ENCODE results near the gene ADK. TPM values are rescaled to one million over a fixed set of nuclear protein-coding genes. Genes with fewer than 3 reads are reported as not detected.

The ADK gene
- polyA plus RNA-seq (2013, experiment 1 of 2) = 30.0 TPM
- polyA plus RNA-seq (2013, experiment 2 of 2) = 33.9 TPM

DNA sequence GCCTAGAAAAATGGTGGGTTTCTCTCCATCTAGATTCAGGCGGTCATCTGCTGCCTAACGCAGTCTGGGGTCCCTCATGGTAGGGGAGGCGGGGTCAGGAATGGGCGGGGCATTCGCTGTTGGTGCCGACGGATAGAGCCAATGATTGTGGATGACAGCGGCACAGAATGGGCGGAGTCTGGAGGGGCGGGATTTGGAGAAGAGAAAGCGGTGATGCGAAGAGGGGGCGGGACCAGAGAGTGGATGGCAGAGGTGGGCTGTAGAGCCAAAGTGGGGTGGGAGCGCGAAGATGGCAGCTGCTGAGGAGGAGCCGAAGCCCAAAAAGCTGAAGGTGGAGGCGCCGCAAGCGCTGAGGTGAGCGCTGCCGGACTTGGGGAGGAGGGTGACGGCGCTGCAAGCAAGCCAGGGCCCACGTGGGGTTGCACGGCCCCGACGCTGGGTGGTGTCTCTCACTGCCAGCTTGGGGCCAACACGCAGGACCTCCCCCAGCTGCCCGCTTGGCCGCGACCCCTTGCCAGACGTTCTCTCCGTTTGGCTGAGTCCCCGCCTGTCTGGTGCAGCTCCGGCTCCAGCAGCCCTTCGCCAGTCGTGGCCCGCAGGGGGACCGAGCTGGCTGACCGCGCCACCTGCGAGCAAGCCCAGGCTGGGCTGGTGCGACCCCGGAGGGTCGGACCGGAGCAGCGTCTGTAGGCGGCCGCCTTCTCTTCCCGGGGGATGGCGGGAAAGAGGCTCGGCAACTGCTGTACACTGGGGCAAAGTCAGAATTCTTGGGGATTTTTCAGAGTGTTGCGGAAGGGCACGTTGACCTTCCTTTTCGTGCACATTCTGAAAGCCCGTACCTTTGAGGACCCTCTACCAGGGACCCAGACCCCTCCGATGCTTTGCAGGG lies at the start of gene ADK:
ADK (plus strand) TSS at position 232 of the 889 bp plus-strand sequence; CDS start at position 290, 58 bp downstream.
- Histone ChIP-seq H3K9me3 (ENCODE audit: insufficient read depth, low read depth, low read length) (no peaks in the 10 kb centered on the region), H3K4me3 (ENCODE audit: low read length) (peak within 1 kb of the TSS; percentile 85), H3K9ac (ENCODE audit: low read depth, low read length) (peak within 1 kb of the TSS; percentile 91), H3K27me3 (ENCODE audit: insufficient read depth, low read length) (no peaks in the 10 kb centered on the region), H3K36me3 (ENCODE audit: insufficient read depth, low read length) (peaks cover 2% of the 10 kb centered on the region; the same call in 1 of the 2 replicates), H3K27ac (ENCODE audit: low read depth, low read length) (peak within 1 kb of the TSS; percentile 90), H3K4me1 (ENCODE audit: insufficient read depth, low read length) (peaks cover 19% of the 10 kb centered on the region)
- WGBS = under 1% methylated on average over 57 of the region's 57 CpGs

DNA sequence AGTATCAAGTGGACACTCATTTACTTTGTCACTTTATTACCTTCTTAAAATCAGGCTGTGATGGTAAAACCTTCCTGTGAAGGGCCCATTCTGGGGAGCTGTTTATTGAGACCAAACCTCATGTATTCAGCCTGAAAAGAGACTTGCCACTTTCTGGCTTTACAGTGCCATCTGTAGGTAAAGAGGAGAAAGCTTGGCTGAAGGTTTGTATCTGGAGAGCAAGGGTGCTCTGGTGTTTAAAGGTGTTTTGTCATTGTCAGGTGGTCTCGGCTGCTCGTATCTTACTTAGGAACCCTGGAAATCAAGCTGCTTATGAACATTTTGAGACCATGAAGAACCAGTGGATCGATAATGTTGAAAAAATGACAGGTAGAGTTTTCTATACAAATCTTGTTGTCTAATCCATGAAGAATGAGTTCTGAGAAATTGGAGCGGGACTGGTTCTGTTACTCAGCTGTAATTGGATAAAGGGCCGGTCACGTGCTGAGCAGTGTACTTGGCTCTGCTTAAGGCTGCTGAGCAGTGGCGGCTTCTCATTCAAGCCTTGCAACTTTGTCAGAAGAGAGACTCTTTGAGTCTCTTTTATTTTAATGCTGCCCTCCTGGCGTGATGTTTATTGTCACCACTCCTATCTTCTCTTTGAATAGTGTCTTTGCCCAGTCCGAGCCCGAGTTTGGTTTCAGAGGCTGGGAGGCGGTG lies 47.3 kb upstream of the ADK start:
- H3K4me3 ChIP-seq (ENCODE audit: low read length) = no peak overlapping the region
- no peaks in the 10 kb centered on the region for H3K4me1 ChIP-seq (ENCODE audit: insufficient read depth, low read length)
- no peaks in the 10 kb centered on the region for H3K9me3 ChIP-seq (ENCODE audit: insufficient read depth, low read depth, low read length)
- H3K27ac ChIP-seq (ENCODE audit: low read depth, low read length) = no peak overlapping the region
- H3K9ac ChIP-seq (ENCODE audit: low read depth, low read length) = no peak overlapping the region
- peaks cover 96% of the 10 kb centered on the region for H3K36me3 ChIP-seq (ENCODE audit: insufficient read depth, low read length)
- no peaks in the 10 kb centered on the region for H3K27me3 ChIP-seq (ENCODE audit: insufficient read depth, low read length)
- 91% methylated on average over 11 of the region's 11 CpGs for WGBS

DNA sequence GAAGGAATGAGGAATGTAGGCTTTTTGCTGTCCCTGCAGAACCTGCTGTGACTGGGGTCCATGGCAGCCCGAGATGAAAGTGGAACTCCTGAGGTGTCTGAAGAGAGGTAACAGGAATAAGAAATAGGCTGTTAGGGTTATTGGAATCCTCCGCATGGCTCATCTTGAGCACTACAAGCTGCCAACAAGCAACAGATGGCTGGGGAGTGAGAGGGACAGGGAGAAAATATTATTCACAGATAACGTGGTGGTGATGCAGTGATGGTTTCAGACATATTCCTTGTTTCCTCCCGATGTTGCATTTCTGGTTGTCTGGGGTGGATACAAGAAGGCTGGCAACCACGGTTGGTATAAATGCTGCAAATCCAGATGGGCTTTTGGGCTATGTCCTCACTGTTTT lies 46.5 kb upstream of the ADK start:
- 97% methylated on average over 5 of the region's 5 CpGs for WGBS
- H3K4me3 ChIP-seq (ENCODE audit: low read length) = no peak overlapping the region
- no peaks in the 10 kb centered on the region for H3K4me1 ChIP-seq (ENCODE audit: insufficient read depth, low read length)
- H3K36me3 ChIP-seq (ENCODE audit: insufficient read depth, low read length) = peaks cover 96% of the 10 kb centered on the region
- no peaks in the 10 kb centered on the region for H3K9me3 ChIP-seq (ENCODE audit: insufficient read depth, low read depth, low read length)
- H3K27ac ChIP-seq (ENCODE audit: low read depth, low read length) = no peak overlapping the region
- no peaks in the 10 kb centered on the region for H3K27me3 ChIP-seq (ENCODE audit: insufficient read depth, low read length)
- no peak overlapping the region for H3K9ac ChIP-seq (ENCODE audit: low read depth, low read length)

DNA sequence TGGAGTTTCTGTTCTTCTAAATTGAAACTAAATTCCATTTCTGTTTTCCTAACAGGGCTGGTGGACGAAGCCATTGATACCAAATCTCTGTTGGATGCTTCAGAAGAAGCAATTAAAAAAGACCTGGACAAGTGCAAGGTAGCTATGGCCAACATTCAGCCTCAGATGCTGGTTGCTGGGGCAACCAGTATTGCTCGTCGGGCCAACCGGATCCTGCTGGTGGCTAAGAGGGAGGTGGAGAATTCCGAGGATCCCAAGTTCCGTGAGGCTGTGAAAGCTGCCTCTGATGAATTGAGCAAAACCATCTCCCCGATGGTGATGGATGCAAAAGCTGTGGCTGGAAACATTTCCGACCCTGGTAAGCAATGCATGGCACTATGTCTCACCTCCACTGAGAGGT lies 46.0 kb upstream of the ADK start:
- H3K4me1 ChIP-seq (ENCODE audit: insufficient read depth, low read length) = no peaks in the 10 kb centered on the region
- peaks cover 96% of the 10 kb centered on the region for H3K36me3 ChIP-seq (ENCODE audit: insufficient read depth, low read length)
- H3K27ac ChIP-seq (ENCODE audit: low read depth, low read length) = no peak overlapping the region
- H3K27me3 ChIP-seq (ENCODE audit: insufficient read depth, low read length) = no peaks in the 10 kb centered on the region
- no peaks in the 10 kb centered on the region for H3K9me3 ChIP-seq (ENCODE audit: insufficient read depth, low read depth, low read length)
- 91% methylated on average over 8 of the region's 8 CpGs for WGBS
- no peak overlapping the region for H3K4me3 ChIP-seq (ENCODE audit: low read length)
- no peak overlapping the region for H3K9ac ChIP-seq (ENCODE audit: low read depth, low read length)

DNA sequence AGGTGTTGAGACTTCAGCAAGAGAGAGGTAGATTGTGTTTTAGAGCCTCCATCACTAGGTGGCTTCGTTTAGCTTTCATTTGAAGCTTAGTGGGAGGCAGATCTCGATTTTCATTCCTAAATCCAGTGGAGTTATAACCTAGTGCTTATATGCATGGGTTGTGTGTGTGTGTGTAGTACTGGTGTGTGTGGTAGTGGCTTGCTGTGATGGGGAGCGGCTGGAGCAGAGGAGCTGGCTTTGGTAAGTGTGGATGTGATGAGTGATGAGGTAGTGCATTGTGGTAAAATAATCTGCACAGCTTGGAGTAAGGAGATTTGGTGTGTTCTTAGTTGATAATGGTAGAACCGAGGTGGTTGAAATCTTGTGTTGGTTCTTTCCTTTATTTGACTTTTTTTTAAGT lies 43.6 kb upstream of the ADK start:
- Histone ChIP-seq H3K9me3 (ENCODE audit: insufficient read depth, low read depth, low read length) (no peaks in the 10 kb centered on the region), H3K4me1 (ENCODE audit: insufficient read depth, low read length) (no peaks in the 10 kb centered on the region), H3K27me3 (ENCODE audit: insufficient read depth, low read length) (no peaks in the 10 kb centered on the region), H3K36me3 (ENCODE audit: insufficient read depth, low read length) (peaks cover 97% of the 10 kb centered on the region), H3K27ac (ENCODE audit: low read depth, low read length) (no peak overlapping the region), H3K4me3 (ENCODE audit: low read length) (no peak overlapping the region), H3K9ac (ENCODE audit: low read depth, low read length) (no peak overlapping the region)
- 96% methylated on average over 4 of the region's 4 CpGs for WGBS

DNA sequence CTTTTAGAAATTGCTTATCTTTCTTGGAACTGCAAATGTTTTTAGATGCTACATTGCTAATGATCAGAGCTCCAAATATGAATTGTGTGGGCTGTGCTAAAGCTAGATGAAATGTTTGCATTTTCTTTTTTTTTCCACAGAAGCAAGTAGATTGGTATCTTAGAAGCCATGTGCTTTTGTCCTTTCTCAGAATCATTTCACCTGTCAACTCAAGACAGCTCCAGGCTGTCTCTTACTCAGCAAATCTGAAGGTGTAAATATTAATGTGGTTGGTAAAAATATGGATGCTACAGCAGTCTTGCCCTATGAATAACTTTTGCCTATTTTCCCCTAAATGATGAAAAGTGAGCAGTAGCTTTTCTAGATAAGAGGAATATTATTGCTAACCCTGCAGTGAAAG lies 41.6 kb upstream of the ADK start:
- H3K4me1 ChIP-seq (ENCODE audit: insufficient read depth, low read length) = no peaks in the 10 kb centered on the region
- H3K27ac ChIP-seq (ENCODE audit: low read depth, low read length) = no peak overlapping the region
- peaks cover 97% of the 10 kb centered on the region for H3K36me3 ChIP-seq (ENCODE audit: insufficient read depth, low read length)
- no peak overlapping the region for H3K4me3 ChIP-seq (ENCODE audit: low read length)
- H3K27me3 ChIP-seq (ENCODE audit: insufficient read depth, low read length) = no peaks in the 10 kb centered on the region
- H3K9ac ChIP-seq (ENCODE audit: low read depth, low read length) = no peak overlapping the region
- no peaks in the 10 kb centered on the region for H3K9me3 ChIP-seq (ENCODE audit: insufficient read depth, low read depth, low read length)

DNA sequence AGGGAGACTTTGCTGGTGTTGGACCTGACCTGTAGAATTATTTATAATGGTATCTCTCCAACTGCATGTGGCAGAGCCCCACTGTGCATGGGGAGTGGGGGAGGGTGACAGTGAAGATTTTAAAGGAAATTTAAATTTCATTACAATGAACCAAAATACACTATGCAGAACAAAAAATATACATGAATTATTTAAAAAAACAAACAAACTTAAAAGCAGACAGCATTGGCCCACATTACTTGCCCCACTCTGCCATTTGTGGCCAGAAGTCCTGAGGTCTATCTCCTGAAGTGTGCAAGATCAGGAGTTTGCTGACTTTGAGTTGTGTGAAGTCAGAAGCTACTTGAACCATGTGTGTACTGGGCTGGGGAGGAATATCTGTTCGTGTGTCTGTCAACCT lies 40.9 kb upstream of the ADK start:
- Histone ChIP-seq H3K4me3 (ENCODE audit: low read length) (no peak overlapping the region), H3K9ac (ENCODE audit: low read depth, low read length) (no peak overlapping the region), H3K4me1 (ENCODE audit: insufficient read depth, low read length) (no peaks in the 10 kb centered on the region), H3K27me3 (ENCODE audit: insufficient read depth, low read length) (no peaks in the 10 kb centered on the region), H3K27ac (ENCODE audit: low read depth, low read length) (no peak overlapping the region), H3K9me3 (ENCODE audit: insufficient read depth, low read depth, low read length) (no peaks in the 10 kb centered on the region), H3K36me3 (ENCODE audit: insufficient read depth, low read length) (peaks cover 97% of the 10 kb centered on the region)
- 92% methylated on average over 1 of the region's 1 CpG for WGBS

DNA sequence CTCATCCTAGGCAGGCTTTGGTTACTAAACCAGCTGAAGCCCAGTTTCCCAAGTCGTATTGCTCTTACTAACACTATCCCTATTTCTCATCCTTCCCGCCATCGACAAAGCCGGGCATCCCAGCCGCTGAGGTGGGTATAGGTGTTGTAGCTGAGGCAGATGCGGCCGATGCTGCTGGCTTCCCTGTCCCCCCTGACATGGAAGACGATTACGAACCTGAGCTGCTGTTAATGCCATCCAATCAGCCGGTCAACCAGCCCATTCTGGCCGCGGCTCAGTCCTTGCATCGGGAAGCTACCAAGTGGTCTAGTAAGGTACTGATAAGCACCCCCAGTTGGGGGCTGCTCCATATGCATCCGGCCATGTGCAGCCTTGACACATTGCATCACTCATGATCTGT lies 39.2 kb upstream of the ADK start:
- peaks cover 99% of the 10 kb centered on the region for H3K36me3 ChIP-seq (ENCODE audit: insufficient read depth, low read length)
- 96% methylated on average over 14 of the region's 14 CpGs for WGBS
- no peak overlapping the region for H3K9ac ChIP-seq (ENCODE audit: low read depth, low read length)
- H3K4me1 ChIP-seq (ENCODE audit: insufficient read depth, low read length) = no peaks in the 10 kb centered on the region
- no peak overlapping the region for H3K4me3 ChIP-seq (ENCODE audit: low read length)
- no peaks in the 10 kb centered on the region for H3K27me3 ChIP-seq (ENCODE audit: insufficient read depth, low read length)
- no peak overlapping the region for H3K27ac ChIP-seq (ENCODE audit: low read depth, low read length)
- H3K9me3 ChIP-seq (ENCODE audit: insufficient read depth, low read depth, low read length) = no peaks in the 10 kb centered on the region

DNA sequence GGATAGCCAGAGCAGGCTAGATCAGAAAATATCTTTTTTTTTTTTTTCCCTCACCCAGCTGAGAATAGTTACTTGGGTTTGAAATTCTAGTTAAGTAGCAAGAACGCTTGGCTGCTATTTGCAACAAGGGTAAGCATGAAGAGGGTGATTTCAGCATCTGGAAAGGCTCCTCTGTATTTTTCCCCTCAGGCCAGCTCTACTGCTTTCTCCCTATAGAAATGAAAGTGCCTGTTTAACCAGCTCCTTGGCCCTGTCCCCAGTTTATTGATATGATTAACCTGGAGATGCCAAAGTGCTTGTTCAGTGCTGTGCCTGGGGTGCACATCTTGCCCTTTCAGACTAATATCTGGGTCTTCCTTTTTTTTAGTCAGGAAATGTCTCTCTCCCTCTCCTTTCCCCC lies 37.5 kb upstream of the ADK start:
- Histone ChIP-seq H3K4me3 (ENCODE audit: low read length) (no peak overlapping the region), H3K4me1 (ENCODE audit: insufficient read depth, low read length) (no peaks in the 10 kb centered on the region), H3K27ac (ENCODE audit: low read depth, low read length) (no peak overlapping the region), H3K9ac (ENCODE audit: low read depth, low read length) (no peak overlapping the region), H3K9me3 (ENCODE audit: insufficient read depth, low read depth, low read length) (no peaks in the 10 kb centered on the region), H3K36me3 (ENCODE audit: insufficient read depth, low read length) (peaks cover 100% of the 10 kb centered on the region), H3K27me3 (ENCODE audit: insufficient read depth, low read length) (no peaks in the 10 kb centered on the region)
- WGBS = 95% methylated on average over 1 of the region's 1 CpG

DNA sequence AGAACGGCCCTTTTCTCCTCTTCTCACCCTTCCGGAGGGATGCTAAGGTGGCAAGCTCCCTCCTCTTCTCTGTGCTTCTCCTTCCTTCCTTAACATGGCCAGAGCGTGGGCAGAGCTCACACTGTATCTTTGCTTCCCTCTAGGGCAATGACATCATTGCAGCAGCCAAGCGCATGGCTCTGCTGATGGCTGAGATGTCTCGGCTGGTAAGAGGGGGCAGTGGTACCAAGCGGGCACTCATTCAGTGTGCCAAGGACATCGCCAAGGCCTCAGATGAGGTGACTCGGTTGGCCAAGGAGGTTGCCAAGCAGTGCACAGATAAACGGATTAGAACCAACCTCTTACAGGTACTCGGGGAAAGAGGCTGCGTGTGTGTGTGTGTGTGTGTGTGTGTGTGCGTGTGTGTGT lies 37.0 kb upstream of the ADK start:
- no peak overlapping the region for H3K27ac ChIP-seq (ENCODE audit: low read depth, low read length)
- H3K36me3 ChIP-seq (ENCODE audit: insufficient read depth, low read length) = peaks cover 100% of the 10 kb centered on the region
- no peak overlapping the region for H3K4me3 ChIP-seq (ENCODE audit: low read length)
- H3K9me3 ChIP-seq (ENCODE audit: insufficient read depth, low read depth, low read length) = no peaks in the 10 kb centered on the region
- WGBS = 89% methylated on average over 12 of the region's 12 CpGs
- H3K27me3 ChIP-seq (ENCODE audit: insufficient read depth, low read length) = no peaks in the 10 kb centered on the region
- H3K4me1 ChIP-seq (ENCODE audit: insufficient read depth, low read length) = no peaks in the 10 kb centered on the region
- no peak overlapping the region for H3K9ac ChIP-seq (ENCODE audit: low read depth, low read length)

DNA sequence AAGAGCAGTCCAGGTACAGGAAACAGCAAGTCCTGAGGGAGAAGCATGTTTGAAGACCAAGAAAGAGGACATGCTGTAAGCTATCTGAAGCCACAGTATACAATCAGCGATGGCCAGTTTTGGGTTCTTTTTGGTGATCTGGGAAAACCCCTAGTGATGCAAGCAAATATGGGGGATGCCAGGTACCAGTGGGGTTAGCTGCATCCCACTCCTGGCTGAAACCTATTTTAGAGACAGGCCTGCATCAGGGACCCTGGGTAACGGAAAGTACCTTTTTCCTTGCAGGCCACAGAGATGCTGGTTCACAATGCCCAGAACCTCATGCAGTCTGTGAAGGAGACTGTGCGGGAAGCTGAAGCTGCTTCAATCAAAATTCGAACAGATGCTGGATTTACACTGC lies 33.3 kb upstream of the ADK start:
- 94% methylated on average over 4 of the region's 4 CpGs for WGBS
- Histone ChIP-seq H3K27ac (ENCODE audit: low read depth, low read length) (no peak overlapping the region), H3K36me3 (ENCODE audit: insufficient read depth, low read length) (peaks cover 98% of the 10 kb centered on the region)

More for the DNA sequence above, 33.3 kb upstream of the ADK start:
- H3K27me3 ChIP-seq (ENCODE audit: insufficient read depth, low read length) = no peaks in the 10 kb centered on the region
- no peak overlapping the region for H3K9ac ChIP-seq (ENCODE audit: low read depth, low read length)
- H3K4me3 ChIP-seq (ENCODE audit: low read length) = no peak overlapping the region
- H3K9me3 ChIP-seq (ENCODE audit: insufficient read depth, low read depth, low read length) = no peaks in the 10 kb centered on the region
- H3K4me1 ChIP-seq (ENCODE audit: insufficient read depth, low read length) = no peaks in the 10 kb centered on the region
